Testis (tissue), 3 donors: ENCODE data around the gene ABCC8. TPM values are rescaled to one million over a fixed set of nuclear protein-coding genes. Genes with fewer than 3 reads are reported as not detected.

Experiments
- DNase-seq: peaks from one replicate; pipeline ENCODE4 v3.0.0-alpha.2; 2019
- H3K27ac ChIP-seq, 2 donors: fragments of 200-600 bp; sonication (generic); one replicate each; pipeline ENCODE4 v1.5.1; 2019
- H3K27me3 ChIP-seq: fragments of 200-600 bp; sonication (generic); one replicate; pipeline ENCODE4 v1.5.1; 2019
- H3K36me3 ChIP-seq: fragments of 200-600 bp; sonication (generic); one replicate; pipeline ENCODE4 v1.5.1; 2017; ENCODE audit warnings: low read depth; ENCODE audit errors: missing control alignments
- H3K4me1 ChIP-seq: fragments of 200-600 bp; sonication (generic); one replicate; pipeline ENCODE4 v1.5.1; 2019
- H3K4me3 ChIP-seq, 2 donors: fragments of 200-600 bp; sonication (generic); one replicate each; pipeline ENCODE4 v1.5.1; 2017 to 2019
- H3K9me3 ChIP-seq: fragments of 200-600 bp; sonication (generic); one replicate; pipeline ENCODE4 v1.5.1; 2017
- POLR2A ChIP-seq: fragments of 450-650 bp; IDR thresholded peaks from one replicate; pipeline ENCODE4 v1.6.1; 2017; ENCODE audit warnings: antibody characterized with exemption, mild to moderate bottlenecking, moderate library complexity
- WGBS, 2 donors: methylation state at CpG; one replicate each; pipeline ENCODE4 v1.1.5; 2018; 5-methylcytosine and 5-hydroxymethylcytosine counted together
- intact Hi-C: fragments of 100-400 bp; cut with DNase I; formaldehyde crosslinking; loops from one replicate; pipeline ENCODE4 v1.15.1; 2023; ENCODE audit warnings: low total_unique reads
- polyA plus RNA-seq: library from polyadenylated mRNA; stranded (reverse); fragments of 350-450 nt; fragmentation: Illumina TruSeq; extraction: RNeasy Lipid Tissue Mini Kit (QIAGEN cat#74804); gene quantifications from one replicate; pipeline ENCODE4 v1.2.3, GENCODE V29; 2014; ENCODE audit warnings: low read depth, low replicate concordance; ENCODE audit not compliant: insufficient read depth
- total RNA-seq, 2 donors: library from RNA; depleted of rRNA; stranded (reverse); fragments of >200 nt; gene quantifications; one replicate each; pipeline ENCODE4 v1.2.3, GENCODE V29; 2016
- TF ChIP-seq, protein P1 (sequence below), 3 experiments: fragments of 450-650 bp in 2 of 3; fragments of 200-600 bp in 1 of 3; sonication (generic) in 1 of 3; IDR thresholded peaks; one replicate each; pipeline ENCODE4 v1.5.1; 2016 to 2019; ENCODE audit warnings: antibody characterized with exemption in 3 of 3, mild to moderate bottlenecking in 2 of 3, moderate library complexity in 1 of 3

Gene ABCC8
- total and polyA plus RNA-seq, 3 donors from 2014 or later: 1.5 to 2.2 (median 2.0) TPM

GRCh38 chr11:17516551-17517150, 40.0 kb upstream of the ABCC8 start:
- TF ChIP-seq, protein P1, sequence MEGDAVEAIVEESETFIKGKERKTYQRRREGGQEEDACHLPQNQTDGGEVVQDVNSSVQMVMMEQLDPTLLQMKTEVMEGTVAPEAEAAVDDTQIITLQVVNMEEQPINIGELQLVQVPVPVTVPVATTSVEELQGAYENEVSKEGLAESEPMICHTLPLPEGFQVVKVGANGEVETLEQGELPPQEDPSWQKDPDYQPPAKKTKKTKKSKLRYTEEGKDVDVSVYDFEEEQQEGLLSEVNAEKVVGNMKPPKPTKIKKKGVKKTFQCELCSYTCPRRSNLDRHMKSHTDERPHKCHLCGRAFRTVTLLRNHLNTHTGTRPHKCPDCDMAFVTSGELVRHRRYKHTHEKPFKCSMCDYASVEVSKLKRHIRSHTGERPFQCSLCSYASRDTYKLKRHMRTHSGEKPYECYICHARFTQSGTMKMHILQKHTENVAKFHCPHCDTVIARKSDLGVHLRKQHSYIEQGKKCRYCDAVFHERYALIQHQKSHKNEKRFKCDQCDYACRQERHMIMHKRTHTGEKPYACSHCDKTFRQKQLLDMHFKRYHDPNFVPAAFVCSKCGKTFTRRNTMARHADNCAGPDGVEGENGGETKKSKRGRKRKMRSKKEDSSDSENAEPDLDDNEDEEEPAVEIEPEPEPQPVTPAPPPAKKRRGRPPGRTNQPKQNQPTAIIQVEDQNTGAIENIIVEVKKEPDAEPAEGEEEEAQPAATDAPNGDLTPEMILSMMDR (IDR thresholded peaks at IDR 0.05): no peak
- TF ChIP-seq POLR2A: no peak
- Histone ChIP-seq H3K4me1 (no peaks in the 10 kb centered on the region), H3K36me3 (no peaks in the 10 kb centered on the region), H3K4me3 (no peak overlapping the region), H3K9me3 (no peaks in the 10 kb centered on the region), H3K27ac (no peak overlapping the region), H3K27me3 (no peaks in the 10 kb centered on the region)
- 94 to 95% methylated on average over 7 of the region's 7 CpGs for WGBS, 2 donors
- intact Hi-C loops: no loop called here
- no peak for DNase-seq

DNA sequence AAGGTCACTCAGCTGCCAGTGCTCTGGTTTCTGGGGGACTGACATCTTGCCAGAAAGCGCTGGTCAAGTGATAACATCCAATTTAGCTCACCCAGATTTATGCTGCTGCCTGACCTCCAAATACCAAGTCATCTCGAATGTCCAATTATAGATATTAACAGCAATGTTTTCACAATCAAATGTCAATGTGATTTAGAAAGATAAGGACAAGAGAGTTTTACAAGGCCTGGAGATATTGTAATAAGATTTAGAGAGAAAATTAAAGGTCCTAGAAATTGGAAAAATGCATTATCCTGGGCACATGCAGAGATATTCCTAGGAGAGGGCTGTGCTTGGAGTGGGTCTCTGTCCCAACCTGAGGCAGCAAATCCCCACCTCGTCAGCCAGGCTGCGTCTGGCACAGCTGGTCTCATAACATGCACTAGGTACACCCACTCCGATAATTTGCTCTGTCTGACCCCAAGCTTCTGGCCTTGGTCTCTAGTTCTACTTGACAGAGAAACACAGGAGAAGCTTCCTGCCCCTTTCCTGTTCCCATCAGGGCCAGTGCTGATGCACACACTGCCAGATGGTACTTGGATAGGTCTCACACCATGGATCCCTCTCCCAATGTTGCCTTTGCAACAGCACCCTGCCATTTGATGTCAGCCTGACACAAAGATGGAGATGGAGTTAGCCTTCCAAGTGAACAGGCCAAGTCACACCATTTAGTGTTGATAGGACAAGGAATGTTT, 39.0 kb upstream of the ABCC8 start:
- Histone ChIP-seq H3K4me1 (no peaks in the 10 kb centered on the region), H3K27ac (no peak overlapping the region), H3K27me3 (no peaks in the 10 kb centered on the region), H3K4me3 (no peak overlapping the region), H3K36me3 (no peaks in the 10 kb centered on the region), H3K9me3 (no peaks in the 10 kb centered on the region)
- intact Hi-C loops: no loop called here
- no peak for DNase-seq
- 58 to 65% methylated on average over 5 of the region's 5 CpGs for WGBS, 2 donors
- no peak for TF ChIP-seq POLR2A
- TF ChIP-seq, protein P1 (IDR thresholded peaks at IDR 0.05): no peak

DNA sequence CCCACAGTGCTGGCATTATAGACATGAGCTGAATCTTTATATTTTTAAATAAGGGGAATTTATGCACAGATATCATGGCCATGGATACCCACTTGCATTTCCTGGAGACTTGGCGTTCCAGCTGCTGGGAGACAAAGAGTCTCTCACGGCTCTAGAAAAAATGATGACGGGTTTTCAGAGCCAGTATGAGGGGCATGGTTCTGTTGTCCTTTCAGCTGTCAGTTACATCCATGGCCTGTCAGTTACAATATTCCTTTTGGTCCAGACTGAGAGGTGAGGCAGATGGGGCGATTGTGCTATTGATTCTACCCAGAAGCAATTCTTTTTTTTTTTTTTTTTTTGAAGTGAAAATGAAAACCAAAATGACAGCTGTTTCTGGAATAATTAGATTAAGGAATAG, 37.8 kb upstream of the ABCC8 start:
- Histone ChIP-seq H3K27ac (no peak overlapping the region), H3K27me3 (no peaks in the 10 kb centered on the region), H3K9me3 (no peaks in the 10 kb centered on the region), H3K36me3 (no peaks in the 10 kb centered on the region), H3K4me1 (no peaks in the 10 kb centered on the region), H3K4me3 (no peak overlapping the region)
- WGBS, 2 donors: 74 to 94% methylated on average over 4 of the region's 4 CpGs
- TF ChIP-seq POLR2A: no peak
- TF ChIP-seq, protein P1 (IDR thresholded peaks at IDR 0.05): no peak
- DNase-seq: no peak
- intact Hi-C loops: no loop called here

- DNase-seq: no peak
- intact Hi-C loops: no loop called here
Observed at GRCh38 chr11:17513853-17514252, 37.2 kb upstream of the ABCC8 start.

DNA sequence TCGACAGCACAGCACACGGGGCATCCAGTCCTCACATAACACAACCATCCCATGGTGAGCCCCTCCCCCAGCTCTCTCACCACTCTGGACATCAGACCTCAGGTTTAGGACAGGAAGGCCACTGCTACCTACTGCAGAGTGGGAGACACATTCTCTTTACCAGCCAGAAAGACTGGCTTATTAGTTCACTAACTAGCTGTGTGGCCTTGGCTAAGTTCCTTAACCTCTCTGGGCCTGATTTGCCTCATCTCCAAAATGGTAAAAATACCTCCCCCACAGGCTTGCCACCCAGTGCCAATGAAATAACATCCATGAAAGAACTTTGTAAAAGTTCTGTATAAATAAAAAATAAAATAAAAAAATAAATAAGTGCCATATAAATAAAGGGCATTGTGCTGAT, 35.5 kb upstream of the ABCC8 start:
- Histone ChIP-seq H3K36me3 (no peaks in the 10 kb centered on the region), H3K27me3 (no peaks in the 10 kb centered on the region), H3K27ac (no peak overlapping the region), H3K4me3 (no peak overlapping the region), H3K4me1 (no peaks in the 10 kb centered on the region), H3K9me3 (no peaks in the 10 kb centered on the region)
- intact Hi-C loops: no loop called here
- DNase-seq: no peak
- no peak for TF ChIP-seq POLR2A
- TF ChIP-seq, protein P1 (IDR thresholded peaks at IDR 0.05): no peak
- WGBS, 2 donors: 71 to 82% methylated on average over 2 of the region's 2 CpGs

More at GRCh38 chr11:17513853-17514252, 37.2 kb upstream of the ABCC8 start:
- Histone ChIP-seq H3K4me3 (no peak overlapping the region), H3K9me3 (no peaks in the 10 kb centered on the region), H3K27ac (no peak overlapping the region), H3K4me1 (no peaks in the 10 kb centered on the region), H3K27me3 (no peaks in the 10 kb centered on the region), H3K36me3 (no peaks in the 10 kb centered on the region)
- no peak for TF ChIP-seq POLR2A
- WGBS, 2 donors: 82 to 100% methylated on average over 1 of the region's 1 CpG
